ENCODE data around the gene SETBP1. TPM values are rescaled to one million over a fixed set of nuclear protein-coding genes. Genes with fewer than 3 reads are reported as not detected.

SETBP1 gene
- total and polyA plus RNA-seq, 2 of the 13 experiments (the other 11 are each of a cell fraction or from before 2014, with no cell fraction given): 0.18 to 0.65 TPM

GRCh38 chr18:44679056-44679913 lies 1.4 kb upstream of the SETBP1 start (continued):
- TF ChIP-seq, protein P1, sequence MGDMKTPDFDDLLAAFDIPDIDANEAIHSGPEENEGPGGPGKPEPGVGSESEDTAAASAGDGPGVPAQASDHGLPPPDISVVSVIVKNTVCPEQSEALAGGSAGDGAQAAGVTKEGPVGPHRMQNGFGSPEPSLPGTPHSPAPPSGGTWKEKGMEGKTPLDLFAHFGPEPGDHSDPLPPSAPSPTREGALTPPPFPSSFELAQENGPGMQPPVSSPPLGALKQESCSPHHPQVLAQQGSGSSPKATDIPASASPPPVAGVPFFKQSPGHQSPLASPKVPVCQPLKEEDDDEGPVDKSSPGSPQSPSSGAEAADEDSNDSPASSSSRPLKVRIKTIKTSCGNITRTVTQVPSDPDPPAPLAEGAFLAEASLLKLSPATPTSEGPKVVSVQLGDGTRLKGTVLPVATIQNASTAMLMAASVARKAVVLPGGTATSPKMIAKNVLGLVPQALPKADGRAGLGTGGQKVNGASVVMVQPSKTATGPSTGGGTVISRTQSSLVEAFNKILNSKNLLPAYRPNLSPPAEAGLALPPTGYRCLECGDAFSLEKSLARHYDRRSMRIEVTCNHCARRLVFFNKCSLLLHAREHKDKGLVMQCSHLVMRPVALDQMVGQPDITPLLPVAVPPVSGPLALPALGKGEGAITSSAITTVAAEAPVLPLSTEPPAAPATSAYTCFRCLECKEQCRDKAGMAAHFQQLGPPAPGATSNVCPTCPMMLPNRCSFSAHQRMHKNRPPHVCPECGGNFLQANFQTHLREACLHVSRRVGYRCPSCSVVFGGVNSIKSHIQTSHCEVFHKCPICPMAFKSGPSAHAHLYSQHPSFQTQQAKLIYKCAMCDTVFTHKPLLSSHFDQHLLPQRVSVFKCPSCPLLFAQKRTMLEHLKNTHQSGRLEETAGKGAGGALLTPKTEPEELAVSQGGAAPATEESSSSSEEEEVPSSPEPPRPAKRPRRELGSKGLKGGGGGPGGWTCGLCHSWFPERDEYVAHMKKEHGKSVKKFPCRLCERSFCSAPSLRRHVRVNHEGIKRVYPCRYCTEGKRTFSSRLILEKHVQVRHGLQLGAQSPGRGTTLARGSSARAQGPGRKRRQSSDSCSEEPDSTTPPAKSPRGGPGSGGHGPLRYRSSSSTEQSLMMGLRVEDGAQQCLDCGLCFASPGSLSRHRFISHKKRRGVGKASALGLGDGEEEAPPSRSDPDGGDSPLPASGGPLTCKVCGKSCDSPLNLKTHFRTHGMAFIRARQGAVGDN (CRISPR knock-in tag; IDR thresholded peaks at IDR 0.05): peak; percentile 68
- TF ChIP-seq SRSF9 (IDR thresholded peaks at IDR 0.05; ENCODE audit: borderline replicate concordance, insufficient read depth, low read depth, low read length, poor library complexity, severe bottlenecking) (no peak), MEF2D (CRISPR knock-in tag; IDR thresholded peaks at IDR 0.05) (no peak), MAX (IDR thresholded peaks at IDR 0.05) (peak; percentile 40; the same call in 1 of the 2 replicates), CREM (IDR thresholded peaks at IDR 0.05) (no peak), CREM (CRISPR knock-in tag; IDR thresholded peaks at IDR 0.05) (no peak), ZBTB3 (CRISPR knock-in tag; IDR thresholded peaks at IDR 0.05; ENCODE audit: borderline replicate concordance, low read depth) (no peak), ZNF235 (CRISPR knock-in tag; IDR thresholded peaks at IDR 0.05; ENCODE audit: borderline replicate concordance) (no peak), ZNF354B (CRISPR knock-in tag; IDR thresholded peaks at IDR 0.05) (no peak), ZXDC (CRISPR knock-in tag; IDR thresholded peaks at IDR 0.05) (no peak), ZNF629 (CRISPR knock-in tag; conservative IDR thresholded peaks at IDR 0.05) (no peak), ZNF709 (CRISPR knock-in tag; IDR thresholded peaks at IDR 0.05) (no peak), ZNF3 (CRISPR knock-in tag; IDR thresholded peaks at IDR 0.05) (no peak), ZNF337 (CRISPR knock-in tag; IDR thresholded peaks at IDR 0.05; ENCODE audit: borderline replicate concordance, low read depth) (no peak), TGIF2 (CRISPR knock-in tag; IDR thresholded peaks at IDR 0.05) (no peak), TBX2 (CRISPR knock-in tag; IDR thresholded peaks at IDR 0.05; ENCODE audit: borderline replicate concordance) (no peak; the same call in 1 of the 2 replicates)
- TF ChIP-seq, protein P2, sequence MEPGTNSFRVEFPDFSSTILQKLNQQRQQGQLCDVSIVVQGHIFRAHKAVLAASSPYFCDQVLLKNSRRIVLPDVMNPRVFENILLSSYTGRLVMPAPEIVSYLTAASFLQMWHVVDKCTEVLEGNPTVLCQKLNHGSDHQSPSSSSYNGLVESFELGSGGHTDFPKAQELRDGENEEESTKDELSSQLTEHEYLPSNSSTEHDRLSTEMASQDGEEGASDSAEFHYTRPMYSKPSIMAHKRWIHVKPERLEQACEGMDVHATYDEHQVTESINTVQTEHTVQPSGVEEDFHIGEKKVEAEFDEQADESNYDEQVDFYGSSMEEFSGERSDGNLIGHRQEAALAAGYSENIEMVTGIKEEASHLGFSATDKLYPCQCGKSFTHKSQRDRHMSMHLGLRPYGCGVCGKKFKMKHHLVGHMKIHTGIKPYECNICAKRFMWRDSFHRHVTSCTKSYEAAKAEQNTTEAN (CRISPR knock-in tag; conservative IDR thresholded peaks at IDR 0.05): no peak
- TF ChIP-seq, protein P3, sequence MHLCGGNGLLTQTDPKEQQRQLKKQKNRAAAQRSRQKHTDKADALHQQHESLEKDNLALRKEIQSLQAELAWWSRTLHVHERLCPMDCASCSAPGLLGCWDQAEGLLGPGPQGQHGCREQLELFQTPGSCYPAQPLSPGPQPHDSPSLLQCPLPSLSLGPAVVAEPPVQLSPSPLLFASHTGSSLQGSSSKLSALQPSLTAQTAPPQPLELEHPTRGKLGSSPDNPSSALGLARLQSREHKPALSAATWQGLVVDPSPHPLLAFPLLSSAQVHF (CRISPR knock-in tag; IDR thresholded peaks at IDR 0.05): no peak
- TF ChIP-seq, protein P4, sequence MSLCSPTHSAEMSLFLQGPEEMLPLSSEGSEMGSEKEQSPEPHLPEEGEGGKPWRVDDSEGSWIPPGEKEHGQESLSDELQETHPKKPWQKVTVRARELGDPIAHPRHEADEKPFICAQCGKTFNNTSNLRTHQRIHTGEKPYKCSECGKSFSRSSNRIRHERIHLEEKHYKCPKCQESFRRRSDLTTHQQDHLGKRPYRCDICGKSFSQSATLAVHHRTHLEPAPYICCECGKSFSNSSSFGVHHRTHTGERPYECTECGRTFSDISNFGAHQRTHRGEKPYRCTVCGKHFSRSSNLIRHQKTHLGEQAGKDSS (CRISPR knock-in tag; IDR thresholded peaks at IDR 0.05; ENCODE audit: borderline replicate concordance, low read depth): no peak
